ENCODE measurements around the gene PLD6. TPM values are rescaled to one million over a fixed set of nuclear protein-coding genes. Genes with fewer than 3 reads are reported as not detected.

The PLD6 gene
- total RNA-seq, 1 experiment from 2014 or later = 0.09 TPM

DNA sequence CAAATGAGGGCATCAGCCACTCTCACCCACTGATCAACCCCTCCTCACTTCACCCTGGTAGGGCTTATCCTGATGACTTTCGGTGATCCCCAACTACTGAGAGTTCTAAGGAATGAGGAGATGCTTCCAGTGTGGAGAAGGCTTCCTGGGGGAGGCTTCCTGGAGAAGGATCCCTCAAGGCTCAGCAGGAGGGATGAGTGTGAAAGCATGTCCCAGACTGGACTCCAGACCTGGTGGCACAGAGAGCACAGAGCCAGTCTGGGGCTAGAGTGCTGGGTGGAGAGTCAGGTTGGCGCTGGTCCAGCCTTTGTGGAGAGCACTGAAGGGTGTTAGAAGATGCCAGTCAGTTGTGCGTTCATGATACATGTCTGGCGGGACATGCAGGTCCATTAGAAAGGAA is 53.7 kb downstream of the PLD6 start:
- Histone ChIP-seq H2BK120ac (ENCODE audit: low read depth, low read length, poor library complexity, severe bottlenecking) (no peak overlapping the region), H3K27ac (ENCODE audit: insufficient read length, low read depth, low read length) (no peak overlapping the region), H3K79me2 (ENCODE audit: insufficient read depth, low read length) (no peaks in the 10 kb centered on the region), H3T11ph (ENCODE audit: low read length) (no peak overlapping the region), H4K91ac (ENCODE audit: insufficient read length, low read depth, low read length) (no peak overlapping the region), H3K79me1 (ENCODE audit: insufficient read depth, low read depth, low read length, poor library complexity, severe bottlenecking) (no peaks in the 10 kb centered on the region), H4K20me1 (ENCODE audit: control insufficient read depth, insufficient read depth, insufficient read length) (no peaks in the 10 kb centered on the region), H2AK5ac (ENCODE audit: insufficient read length, low read length) (no peak overlapping the region), H3K4ac (ENCODE audit: low read depth, low read length) (no peak overlapping the region), H2AFZ (ENCODE audit: low read length) (no peak overlapping the region), H4K5ac (ENCODE audit: insufficient read length, low read depth, low read length) (no peak overlapping the region), H3K23ac (ENCODE audit: insufficient read length, low read depth, low read length) (no peak overlapping the region), H3K27me3 (ENCODE audit: insufficient read depth, low read length) (no peaks in the 10 kb centered on the region), H3K4me2 (ENCODE audit: insufficient read depth, insufficient read length, low read length) (no peak overlapping the region), H2BK15ac (ENCODE audit: low read depth, low read length) (no peak overlapping the region), H2BK20ac (ENCODE audit: low read depth, low read length, poor library complexity, severe bottlenecking) (no peak overlapping the region), H2BK12ac (ENCODE audit: insufficient read length, low read depth, low read length) (no peak overlapping the region), H3K18ac (ENCODE audit: insufficient read length, low read depth, low read length) (no peak overlapping the region), H3K9ac (ENCODE audit: extremely low read depth, insufficient read length, low read length) (no peak overlapping the region), H3K23me2 (ENCODE audit: insufficient read length, low read depth, low read length, poor library complexity, severe bottlenecking) (no peaks in the 10 kb centered on the region), H4K8ac (replicated peaks; ENCODE audit: insufficient read length, low read depth, low read length) (no peak overlapping the region), H3K4me1 (ENCODE audit: insufficient read depth, low read length) (no peaks in the 10 kb centered on the region), H3K9me3 (ENCODE audit: control insufficient read depth, low read depth, low read length) (no peaks in the 10 kb centered on the region), H3K56ac (ENCODE audit: insufficient read length, low read depth, low read length) (no peak overlapping the region), H2BK5ac (ENCODE audit: insufficient read length, low read length) (no peak overlapping the region), H3K14ac (ENCODE audit: insufficient read depth, low read length) (no peak overlapping the region)
- peak overlapping the region in 1 of 3 experiments; percentile 68; a peak in 2 of 7 replicates for H3K27ac Mint-ChIP-seq
- H3K27me3 Mint-ChIP-seq (ENCODE audit: low read depth) = no peaks in the 10 kb centered on the region
- H3K4me3 Mint-ChIP-seq = no peak overlapping the region
- no peaks in the 10 kb centered on the region for H3K9me3 Mint-ChIP-seq
- no peaks in the 10 kb centered on the region for H3K4me1 Mint-ChIP-seq
- peaks cover 31 to 66% (median 64%) of the 10 kb centered on the region in 3 experiments for H3K36me3 Mint-ChIP-seq (ENCODE audit: insufficient read depth in 1 of 3, low read depth in 3 of 3)
- DNase-seq = no peak
- TF ChIP-seq, protein P1, sequence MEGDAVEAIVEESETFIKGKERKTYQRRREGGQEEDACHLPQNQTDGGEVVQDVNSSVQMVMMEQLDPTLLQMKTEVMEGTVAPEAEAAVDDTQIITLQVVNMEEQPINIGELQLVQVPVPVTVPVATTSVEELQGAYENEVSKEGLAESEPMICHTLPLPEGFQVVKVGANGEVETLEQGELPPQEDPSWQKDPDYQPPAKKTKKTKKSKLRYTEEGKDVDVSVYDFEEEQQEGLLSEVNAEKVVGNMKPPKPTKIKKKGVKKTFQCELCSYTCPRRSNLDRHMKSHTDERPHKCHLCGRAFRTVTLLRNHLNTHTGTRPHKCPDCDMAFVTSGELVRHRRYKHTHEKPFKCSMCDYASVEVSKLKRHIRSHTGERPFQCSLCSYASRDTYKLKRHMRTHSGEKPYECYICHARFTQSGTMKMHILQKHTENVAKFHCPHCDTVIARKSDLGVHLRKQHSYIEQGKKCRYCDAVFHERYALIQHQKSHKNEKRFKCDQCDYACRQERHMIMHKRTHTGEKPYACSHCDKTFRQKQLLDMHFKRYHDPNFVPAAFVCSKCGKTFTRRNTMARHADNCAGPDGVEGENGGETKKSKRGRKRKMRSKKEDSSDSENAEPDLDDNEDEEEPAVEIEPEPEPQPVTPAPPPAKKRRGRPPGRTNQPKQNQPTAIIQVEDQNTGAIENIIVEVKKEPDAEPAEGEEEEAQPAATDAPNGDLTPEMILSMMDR (conservative IDR thresholded peaks at IDR 0.05) = no peak
- WGBS (ENCODE audit: extremely low coverage, insufficient read length, low lambda C conversion rate) = no CpG with 5 or more reads among the region's 4 CpGs

Data from H9 (cell line).